Kidney capillary endothelial cell (primary cell): ENCODE measurements around the gene FAM83C.
"Not testable (repeated sequence)": the region's sequence is repeated elsewhere in the genome, so short reads cannot be mapped to it uniquely, and the experiment has no call there.

Source experiments
- DNase-seq: peaks from one replicate; pipeline ENCODE4 v3.0.0-alpha.2; 2018; ENCODE audit warnings: low spot score

FAM83C gene

DNA sequence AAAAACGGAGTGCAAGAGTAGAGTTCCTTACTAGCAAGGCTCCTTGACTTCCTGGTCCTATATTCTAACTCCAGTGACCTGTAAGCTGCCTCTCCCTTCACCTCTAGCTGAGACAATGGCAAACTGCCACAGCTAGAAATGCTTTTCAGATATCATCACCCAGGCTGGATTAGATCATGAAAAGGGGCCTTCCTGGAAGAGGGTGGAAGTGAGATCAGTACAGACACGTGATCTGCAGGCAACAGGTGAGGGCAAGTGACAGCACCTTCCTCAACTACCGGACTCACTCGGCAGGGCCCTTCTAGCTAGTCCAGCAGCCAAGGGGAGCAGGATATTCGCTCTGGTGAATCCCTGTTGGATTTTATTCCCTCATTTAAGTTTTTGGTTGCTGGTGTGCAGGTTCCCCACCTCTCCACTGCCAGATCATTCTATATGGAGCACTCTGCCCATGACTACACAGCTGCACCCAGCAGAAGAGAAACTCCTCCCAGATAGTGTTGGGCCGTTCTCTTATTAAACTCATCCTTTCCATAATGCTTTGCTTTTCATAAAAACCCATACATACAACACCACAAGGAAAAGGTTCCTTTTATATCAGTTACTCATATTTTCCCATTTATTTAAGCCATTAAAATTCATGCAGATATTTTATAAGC is 26.4 kb upstream of the FAM83C start:
- DNase-seq: no peak

DNA sequence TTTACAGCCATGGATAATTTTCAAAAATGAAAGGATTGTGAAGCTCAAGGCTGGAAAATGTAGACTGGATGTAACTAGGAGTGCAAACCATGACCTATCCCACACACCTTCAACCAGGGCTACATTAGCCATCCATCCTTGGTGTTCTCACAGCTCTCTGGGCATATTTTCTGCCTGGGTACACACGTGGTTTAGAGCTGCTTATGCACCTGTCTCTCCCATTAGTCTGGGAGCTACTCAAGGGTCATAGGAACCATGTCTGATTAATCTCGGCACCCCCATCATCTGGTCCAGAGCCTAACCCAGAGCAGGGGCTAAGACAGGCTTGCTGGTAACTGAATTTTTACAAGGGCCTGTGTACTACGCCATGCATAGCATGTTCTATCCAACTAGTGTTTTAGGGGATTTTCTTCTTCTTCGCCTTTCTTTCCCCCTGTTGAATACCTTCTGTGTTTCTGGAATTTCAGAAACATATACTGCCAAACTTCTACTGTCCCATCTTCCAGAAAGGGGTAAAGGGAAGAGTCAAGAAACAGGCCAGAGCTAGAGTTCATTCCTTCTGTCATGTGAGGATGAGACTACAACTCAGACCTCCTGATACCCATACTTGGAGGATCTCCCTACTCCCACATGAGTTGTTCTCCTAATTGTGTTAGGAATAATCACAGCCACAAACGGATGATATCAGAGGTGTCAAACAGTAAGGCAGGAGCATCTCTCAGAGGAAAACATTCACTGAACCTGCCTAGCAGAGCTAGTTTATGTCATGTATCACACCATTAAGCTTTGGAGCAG is 25.4 kb upstream of the FAM83C start:
- no peak for DNase-seq

- DNase-seq: no peak
These were observed 23.9 kb upstream of the FAM83C start for GRCh38 chr20:35316086-35316485.

- DNase-seq: not testable (repeated sequence)
These were observed 23.4 kb upstream of the FAM83C start for GRCh38 chr20:35315632-35316020.

GRCh38 chr20:35314816-35315631 is 22.8 kb upstream of the FAM83C start:
- DNase-seq: no peak

DNA sequence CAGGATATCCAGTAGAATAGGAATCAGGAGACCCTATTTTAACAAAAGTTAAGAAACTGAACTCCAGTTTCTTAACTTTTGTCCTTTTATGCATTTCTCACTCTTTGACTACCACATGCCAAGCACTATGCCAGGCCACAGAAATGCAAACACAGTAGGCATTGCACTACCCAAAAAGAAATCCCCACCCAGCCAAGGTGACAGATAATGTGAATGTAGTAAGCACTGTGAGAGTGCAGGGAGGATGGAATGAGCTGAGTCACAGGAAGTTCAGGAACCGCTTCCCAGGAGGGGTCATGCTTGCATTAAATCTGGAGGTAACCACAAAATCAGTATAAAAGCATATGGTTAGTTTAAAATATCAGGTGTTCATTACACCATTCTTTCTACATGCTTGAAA is 20.1 kb upstream of the FAM83C start:
- DNase-seq: no peak

DNA sequence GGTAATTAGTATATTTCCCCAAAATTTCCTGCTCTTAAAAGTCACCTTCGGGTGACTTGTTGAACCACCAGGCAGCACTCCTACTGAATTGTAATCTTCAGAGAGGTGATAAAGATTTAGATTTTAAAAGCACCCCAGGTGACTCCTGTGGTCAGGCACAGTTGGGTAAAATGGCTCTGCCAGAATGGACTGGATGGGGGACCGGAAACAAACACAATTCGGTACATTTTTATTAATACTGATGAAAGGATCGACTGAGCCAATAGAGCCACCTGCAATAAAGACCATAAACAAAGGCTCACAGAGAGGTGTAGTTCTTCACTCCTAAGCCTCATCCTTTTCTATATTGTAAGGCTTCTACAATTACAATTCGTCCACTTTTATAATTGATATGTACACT is 19.6 kb upstream of the FAM83C start:
- DNase-seq: no peak

DNA sequence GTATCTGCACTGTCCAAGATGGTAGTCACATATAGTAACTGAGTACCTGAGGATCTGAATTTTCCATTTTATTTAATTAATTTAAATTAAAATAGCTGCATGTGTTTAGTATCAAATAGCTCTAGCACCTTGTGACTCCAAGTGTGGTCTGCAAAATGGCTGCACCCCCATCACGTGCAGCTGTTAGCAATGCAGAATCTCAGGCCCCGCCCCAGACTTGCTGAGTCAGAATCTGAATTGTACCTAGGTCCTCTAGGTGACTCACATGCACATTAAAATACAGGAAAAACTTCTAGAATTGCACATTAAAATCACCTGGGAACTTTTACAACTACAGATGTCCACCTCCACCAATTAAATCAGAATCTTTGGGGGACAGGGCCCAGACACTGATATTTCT is 19.2 kb upstream of the FAM83C start:
- no peak for DNase-seq

DNA sequence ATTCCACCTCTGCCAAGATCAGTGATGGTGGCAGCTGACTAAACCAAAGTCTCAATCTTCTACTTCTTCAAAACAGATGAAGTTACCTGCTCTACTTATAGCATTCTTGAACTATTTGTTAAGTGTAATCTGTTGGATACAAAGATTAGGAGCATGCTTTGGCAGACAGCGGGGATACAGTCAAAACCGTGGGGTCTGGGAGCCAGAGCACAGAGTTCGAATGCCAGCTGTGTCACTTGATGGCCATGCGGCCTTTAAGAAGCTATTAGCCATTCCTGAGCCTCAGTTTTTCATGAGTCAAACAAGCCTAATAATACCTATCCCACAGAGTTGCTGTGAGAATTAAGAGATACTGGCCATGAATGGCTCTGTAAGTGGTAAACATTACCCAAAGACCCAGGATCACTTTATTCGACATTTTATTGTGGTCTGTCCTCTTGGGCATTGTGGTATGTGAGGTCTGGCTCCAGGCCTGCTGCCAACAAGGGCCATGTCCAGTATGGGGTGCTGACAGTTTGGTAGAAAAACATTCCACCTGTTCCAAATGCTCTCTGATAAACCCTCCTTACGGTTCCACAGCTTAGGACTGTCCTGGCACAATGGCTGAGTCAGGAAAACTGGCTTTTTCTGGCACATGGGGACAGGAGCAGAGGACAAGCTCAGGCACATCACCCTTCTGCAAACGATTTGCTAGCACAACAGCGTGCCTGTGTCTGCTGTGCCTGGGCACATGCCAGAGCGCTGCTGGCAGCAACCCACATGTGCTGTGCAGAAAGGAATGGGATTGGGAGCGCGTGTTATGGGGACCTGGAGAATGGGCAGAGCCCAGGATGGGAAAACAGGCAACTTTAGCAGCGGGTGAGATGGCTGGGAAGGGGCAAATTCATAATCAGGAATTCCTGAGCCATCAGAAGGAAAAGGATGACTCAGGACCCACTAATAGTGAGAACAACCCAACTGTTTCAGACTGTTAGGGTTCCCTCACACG is 15.7 kb upstream of the FAM83C start:
- peak; percentile 75 for DNase-seq

GRCh38 chr20:35306931-35307517 is 14.8 kb upstream of the FAM83C start:
- no peak for DNase-seq

- peak; percentile 99 for DNase-seq
These were observed 13.7 kb upstream of the FAM83C start for GRCh38 chr20:35305682-35306556.

DNA sequence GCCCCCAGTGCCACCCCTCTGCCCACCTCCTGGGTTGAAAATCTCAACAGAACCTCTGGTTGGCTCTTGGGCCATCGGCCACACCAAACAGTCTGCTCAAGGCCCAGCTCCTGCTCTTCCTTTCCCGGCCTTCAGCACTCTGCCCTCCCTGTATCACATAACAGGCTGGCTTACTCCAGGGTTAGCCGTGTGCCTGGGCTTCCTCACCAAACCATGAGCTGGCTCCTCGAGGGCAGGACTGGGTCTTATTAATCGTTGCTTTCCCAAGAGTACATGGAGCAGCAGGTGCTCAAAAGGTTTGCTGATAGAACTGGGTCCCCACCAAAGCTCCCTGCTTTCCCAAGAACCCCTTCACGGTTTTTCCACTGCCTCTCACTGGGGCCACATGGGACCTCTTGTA is 12.7 kb upstream of the FAM83C start:
- DNase-seq: no peak

- DNase-seq: peak; percentile 86
These were observed 11.7 kb upstream of the FAM83C start for GRCh38 chr20:35303735-35304491.

- no peak for DNase-seq
These were observed 11.1 kb upstream of the FAM83C start for GRCh38 chr20:35303382-35303734.

DNA sequence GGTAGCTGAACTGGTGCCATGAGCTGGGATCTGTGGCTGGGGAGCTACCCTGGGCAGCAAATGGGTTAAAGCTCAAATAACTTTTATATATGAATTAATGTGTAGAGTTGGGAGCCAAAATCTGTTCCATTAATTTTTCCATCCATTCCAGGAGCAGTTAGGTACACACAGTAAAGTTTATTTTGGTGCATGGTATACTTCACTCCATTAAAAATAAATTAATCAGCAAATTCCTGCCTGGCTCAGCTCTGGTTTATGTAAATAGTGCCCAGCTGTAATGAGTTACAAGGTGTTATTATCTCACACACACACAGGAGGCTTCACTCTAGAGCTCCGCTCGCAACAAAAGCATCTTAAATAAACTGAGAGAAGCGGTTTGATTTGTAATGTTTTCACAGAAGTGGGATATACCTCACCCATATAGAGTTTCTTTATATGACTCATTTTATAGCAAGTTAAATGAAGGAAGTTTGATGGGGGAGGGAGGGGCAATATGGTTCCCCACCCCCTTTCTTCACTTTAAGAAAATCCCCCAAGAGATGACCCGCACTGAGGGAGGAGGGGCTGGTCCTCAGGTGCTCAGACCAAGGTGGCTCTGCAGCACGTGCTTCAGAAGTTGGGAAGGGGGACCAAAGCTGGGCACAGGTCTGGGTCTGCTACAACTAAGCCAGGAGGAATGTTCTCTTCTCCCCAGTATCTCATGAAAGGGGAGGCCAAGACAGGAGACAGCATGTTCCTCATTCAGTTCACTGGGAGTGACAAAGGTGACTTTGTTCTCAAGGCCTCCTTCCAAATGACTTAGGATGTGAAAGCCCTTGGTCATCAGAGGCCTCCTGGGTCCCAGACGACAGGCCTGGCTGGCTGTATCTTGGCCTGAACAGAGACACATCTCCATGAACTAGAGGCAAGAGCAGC is 10.5 kb upstream of the FAM83C start:
- no peak for DNase-seq

DNA sequence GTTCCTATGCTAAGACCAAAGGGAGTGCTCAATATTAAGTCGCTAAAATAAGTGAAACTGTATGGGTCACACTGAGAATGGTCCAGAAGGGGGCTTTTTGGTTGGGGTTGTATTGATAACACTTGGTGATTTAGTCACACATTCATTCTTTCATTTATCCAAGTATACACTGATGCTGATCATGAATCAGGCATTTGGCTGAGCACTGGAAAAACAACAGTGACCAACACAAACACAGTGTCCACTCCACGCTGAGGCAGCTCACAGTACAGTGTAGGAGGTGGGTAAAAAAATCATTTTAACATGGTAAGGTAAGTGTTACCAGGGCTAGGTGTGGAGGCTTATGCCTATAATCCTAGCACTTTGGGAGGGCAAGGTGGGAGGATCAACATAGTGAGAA is 9.2 kb upstream of the FAM83C start:
- DNase-seq: no peak

- DNase-seq: no peak
These were observed 8.4 kb upstream of the FAM83C start for GRCh38 chr20:35300469-35301262.

DNA sequence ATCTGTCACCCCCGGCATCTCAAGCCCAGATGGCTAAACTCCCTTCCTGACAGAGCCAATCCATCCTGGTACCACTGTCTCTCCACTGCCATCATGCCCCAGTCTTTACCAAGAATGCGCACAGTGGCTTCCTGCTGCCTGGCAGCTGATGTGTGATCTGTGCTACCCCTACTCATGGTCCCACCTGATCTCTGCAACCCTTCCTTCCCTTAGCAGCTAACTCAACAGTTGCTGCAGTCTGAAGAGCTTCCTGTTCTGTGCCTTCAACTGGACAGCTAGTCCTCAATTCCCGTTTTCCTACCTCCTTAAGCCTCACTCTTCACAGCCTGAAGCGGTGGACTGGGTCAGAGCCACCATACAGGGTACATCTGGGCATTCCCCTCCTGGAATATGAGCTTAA is 7.6 kb upstream of the FAM83C start:
- DNase-seq: no peak
